Cardiac fibroblast (primary cell): ENCODE results near the gene SYNGR3.

Source experiments
- DNase-seq, 2 donors: peaks; one replicate each; pipeline versions ENCODE4 v3.0.0 to v3.0.0-alpha.2; 2010; ENCODE audit warnings: low read depth in 2 of 2
- H3K4me3 ChIP-seq, 2 donors: replicated peaks in 1 of 2; 1 replicate in 1 of 2; 2 replicates in 1 of 2; pipeline ENCODE4 v1.5.1; 2011; ENCODE audit warnings: low read depth in 2 of 2, low read length in 2 of 2, mild to moderate bottlenecking in 2 of 2, moderate library complexity in 1 of 2
- CTCF ChIP-seq: IDR thresholded peaks from one replicate; pipeline ENCODE4 v1.5.1; 2011; ENCODE audit warnings: low read depth, mild to moderate bottlenecking, low read length, inconsistent platforms

SYNGR3 gene

GRCh38 chr16:1980030-1980769 lies 9.6 kb upstream of the SYNGR3 start:
- H3K4me3 ChIP-seq: no peak overlapping the region
- DNase-seq: no peak
- TF ChIP-seq CTCF: no peak

GRCh38 chr16:1980770-1981087 lies 9.0 kb upstream of the SYNGR3 start:
- H3K4me3 ChIP-seq: no peak overlapping the region
- no peak for TF ChIP-seq CTCF
- no peak for DNase-seq

GRCh38 chr16:1981398-1981836 lies 8.4 kb upstream of the SYNGR3 start, which contains the start of gene NOXO1:
NOXO1 (minus strand) TSS chr16:1981469; CDS start chr16:1981179, 290 bp downstream.
- DNase-seq: no peak
- no peak within 1 kb of the TSS for H3K4me3 ChIP-seq

GRCh38 chr16:1982013-1982433 lies 7.7 kb upstream of the SYNGR3 start:
- no peak overlapping the region for H3K4me3 ChIP-seq
- no peak for DNase-seq
- no peak for TF ChIP-seq CTCF

More at GRCh38 chr16:1981398-1981836, 8.4 kb upstream of the SYNGR3 start, which contains the start of gene NOXO1:
- TF ChIP-seq CTCF: no peak

GRCh38 chr16:1982991-1983543 lies 6.7 kb upstream of the SYNGR3 start:
- peak overlapping the region; percentile 5 to 74 for H3K4me3 ChIP-seq
- no peak for DNase-seq
- no peak for TF ChIP-seq CTCF

- TF ChIP-seq CTCF: peak; percentile 28
- H3K4me3 ChIP-seq: peak within 1 kb of the TSS; percentile 74
- peak; percentile 94 to 97 for DNase-seq
These were observed 6.0 kb upstream of the SYNGR3 start, which contains the start of gene GFER for GRCh38 chr16:1983544-1984346. GFER (plus strand) TSS chr16:1984193; CDS start chr16:1984219, 26 bp downstream.
